Lung (tissue), 16 donors: Measurements from ENCODE around the gene STK38. TPM values are rescaled to one million over a fixed set of nuclear protein-coding genes. Genes with fewer than 3 reads are reported as not detected.

Experiments
- ATAC-seq: fragments of 200-7000 bp; cut with Tn5 transposase; one replicate; pipeline ENCODE4 v1.9.1; 2020; ENCODE audit warnings: moderate number of reproducible peaks; ENCODE audit not compliant: insufficient read depth, low FRiP score
- DNase-seq, 3 donors: peaks; one replicate each; pipeline ENCODE4 v3.0.0-alpha.2; 2013 to 2017
- H3K27ac ChIP-seq, 2 donors: one replicate each; pipeline ENCODE4 v1.5.1; 2013; ENCODE audit warnings: mild to moderate bottlenecking in 2 of 2, moderate library complexity in 2 of 2, control low read depth in 1 of 2, inconsistent platforms in 1 of 2, low read depth in 1 of 2, low read length in 1 of 2
- H3K27me3 ChIP-seq, 3 donors: one replicate each; pipeline ENCODE4 v1.5.1; 2013; ENCODE audit warnings: low read length in 2 of 3; ENCODE audit not compliant: control insufficient read depth in 3 of 3, insufficient read depth in 3 of 3
- H3K36me3 ChIP-seq, 4 donors: one replicate each; pipeline ENCODE4 v1.5.1; 2013; ENCODE audit warnings: low read length in 4 of 4, mild to moderate bottlenecking in 1 of 4, moderate library complexity in 1 of 4; ENCODE audit not compliant: control insufficient read depth in 4 of 4, insufficient read depth in 4 of 4
- H3K4me1 ChIP-seq, 5 donors: one replicate each; pipeline ENCODE4 v1.5.1; 2013; ENCODE audit warnings: low read length in 5 of 5, mild to moderate bottlenecking in 2 of 5, moderate library complexity in 1 of 5; ENCODE audit not compliant: control insufficient read depth in 5 of 5, insufficient read depth in 5 of 5
- H3K4me3 ChIP-seq: one replicate; pipeline ENCODE4 v1.5.1; 2013; ENCODE audit warnings: mild to moderate bottlenecking, control low read depth, moderate library complexity
- H3K9ac ChIP-seq, 2 donors: one replicate each; pipeline ENCODE4 v1.5.1; 2013; ENCODE audit warnings: low read length in 2 of 2, control low read depth in 1 of 2; ENCODE audit not compliant: insufficient read depth in 1 of 2
- H3K9me3 ChIP-seq, 4 donors: one replicate each; pipeline ENCODE4 v1.5.1; 2013; ENCODE audit warnings: low read length in 3 of 4, mild to moderate bottlenecking in 1 of 4, moderate library complexity in 1 of 4; ENCODE audit not compliant: control insufficient read depth in 4 of 4, insufficient read depth in 3 of 4
- CTCF ChIP-seq: IDR thresholded peaks from 2 replicates; pipeline ENCODE4 v1.5.1; 2012; ENCODE audit warnings: mild to moderate bottlenecking; ENCODE audit errors: control extremely low read depth, extremely low read depth
- WGBS, 2 donors: extraction: QIAGEN DNeasy Blood & Tissue Kit; methylation state at CpG; one replicate each; pipeline ENCODE4 v1.1.7; 2013; 5-methylcytosine and 5-hydroxymethylcytosine counted together
- long read RNA-seq, 5 donors: transcript quantifications; one replicate each; lab custom pipeline, GENCODE V29; 2026
- polyA plus RNA-seq, 2 donors: library from polyadenylated mRNA; stranded (reverse); fragments of 200-250 nt; gene quantifications; one replicate each; pipeline ENCODE4 v1.2.1, GENCODE V29; 2013
- total RNA-seq, 2 donors: library from RNA; depleted of rRNA in 1 of 2; stranded (reverse); fragments of >200 nt in 1 of 2; gene quantifications; one replicate each; pipeline ENCODE4 v1.2.1, GENCODE V29; 2014 to 2021
- donor health status: control.
- donor health status: control.
- donor health status: Bipolar disorder and iron deficiency.
- donor health status: healthy.
- donor health status: DM: yes; HTN: yes; CAD: no.

The STK38 gene
- 10 to 100 TPM; 23.2 to 36.1 TPM for total RNA-seq
- 10 to 100 TPM; 16.7 to 22.4 TPM for polyA plus RNA-seq
- long read RNA-seq, donor 1, partial matches to known transcripts: 0 of 11 reads
- long read RNA-seq, donor 1, other reads (novel, unspliced or antisense): 9 of 11 reads
- long read RNA-seq, donor 2: 0 reads
- long read RNA-seq, donor 3: 0 reads
- long read RNA-seq, donor 4, partial matches to known transcripts: 0 of 1 reads
- long read RNA-seq, donor 4, other reads (novel, unspliced or antisense): 0 of 1 reads
- long read RNA-seq, donor 5, partial matches to known transcripts: 0 of 8 reads
- long read RNA-seq, donor 5, other reads (novel, unspliced or antisense): 5 of 8 reads

- ATAC-seq (peak; percentile 94), DNase-seq (peak; percentile 94 to 96 (median 95))
- no peak for TF ChIP-seq CTCF
- H3K36me3 ChIP-seq: no peaks in the 10 kb centered on the region
- peak within 1 kb of the TSS; percentile 80 to 98 for H3K9ac ChIP-seq
- H3K4me1 ChIP-seq: peaks cover 0 to 27% (median 6%) of the 10 kb centered on the region in 5 donors
- H3K4me3 ChIP-seq: peak within 1 kb of the TSS; percentile 83
- peak within 1 kb of the TSS; percentile 91 to 98 for H3K27ac ChIP-seq
- H3K27me3 ChIP-seq: no peaks in the 10 kb centered on the region
- 0 to 1% methylated on average over 51 of the region's 51 CpGs for WGBS, 2 donors
- no peaks in the 10 kb centered on the region for H3K9me3 ChIP-seq
These were observed at the start of gene STK38 for GRCh38 chr6:36546920-36547645. TSS of gene STK38 (minus strand) at chr6:36547479. CDS start at chr6:36540202, 7,277 bp downstream.

- H3K4me3 ChIP-seq: peak overlapping the region; percentile 86
- H3K4me1 ChIP-seq: peaks cover 5 to 51% (median 15%) of the 10 kb centered on the region in 5 donors
- no peaks in the 10 kb centered on the region for H3K9me3 ChIP-seq
- 1 to 2% methylated on average over 5 of the region's 5 CpGs for WGBS, 2 donors
- no peaks in the 10 kb centered on the region for H3K27me3 ChIP-seq
- peak overlapping the region; percentile 82 to 100 for H3K9ac ChIP-seq
- H3K27ac ChIP-seq: no peak overlapping the region
- DNase-seq (peak in 1 of 3 donors; percentile 32), ATAC-seq (no peak)
- no peak for TF ChIP-seq CTCF
- H3K36me3 ChIP-seq: peaks cover 19 to 62% (median 41%) of the 10 kb centered on the region in 4 donors
These were observed 49.1 kb upstream of the STK38 start for GRCh38 chr6:36596356-36596755.

GRCh38 chr6:36594816-36595643 lies 47.8 kb upstream of the STK38 start:
- Histone ChIP-seq H3K27me3 (no peaks in the 10 kb centered on the region), H3K9ac (peak overlapping the region; percentile 98 to 100), H3K36me3 (peaks cover 13 to 50% (median 29%) of the 10 kb centered on the region in 4 donors), H3K27ac (peak overlapping the region; percentile 97 to 99), H3K4me1 (peaks cover 4 to 39% (median 15%) of the 10 kb centered on the region in 5 donors), H3K9me3 (no peaks in the 10 kb centered on the region), H3K4me3 (peak overlapping the region; percentile 90)
- no peak for TF ChIP-seq CTCF
- DNase-seq (peak; percentile 66 to 89 (median 87)), ATAC-seq (no peak)
- 0 to 1% methylated on average over 15 of the region's 15 CpGs for WGBS, 2 donors
